Caco-2 (cell line): ENCODE results near the gene ARFGEF2. TPM values are rescaled to one million over a fixed set of nuclear protein-coding genes. Genes with fewer than 3 reads are reported as not detected.

Experiments
- BruUV-seq: library from RNA; stranded (reverse); fragments of 400-500 nt; replicated peaks from 2 replicates; lab custom pipeline; 2021; lab: Mats Ljungman, UMichigan
- CTCF ChIA-PET: fragments of 300-600 bp; sonication (Branson Sonifier 250); formaldehyde crosslinking; loops from one replicate; lab custom pipeline; 2022; ENCODE audit warnings: antibody characterized with exemption; lab: Charles Lee
- POLR2A ChIA-PET: fragments of 300-600 bp; sonication (Branson Sonifier 250); formaldehyde crosslinking; loops from one replicate; lab custom pipeline; 2022; ENCODE audit warnings: antibody characterized with exemption; lab: Charles Lee
- DNase-seq, 2 experiments: peaks; one replicate each; pipeline versions ENCODE4 v3.0.0 to v3.0.0-alpha.2; 2020 to 2022
- H3K27me3 ChIP-seq: replicated peaks from 2 replicates; pipeline ENCODE4 v1.6.0; 2011; ENCODE audit warnings: low read length; ENCODE audit not compliant: control insufficient read depth, insufficient read depth
- H3K36me3 ChIP-seq: 2 replicates; pipeline ENCODE4 v1.5.1; 2011; ENCODE audit warnings: low read length; ENCODE audit not compliant: control insufficient read depth, insufficient read depth
- H3K4me1 ChIP-seq: fragments of 250-450 bp; sonication (Bioruptor Pico); 2 replicates; pipeline ENCODE4 v1.5.1; 2020; ENCODE audit warnings: mild to moderate bottlenecking
- H3K4me3 ChIP-seq: 2 replicates; pipeline ENCODE4 v1.5.1; 2011; ENCODE audit warnings: low read depth, mild to moderate bottlenecking, control low read depth, low read length
- H3K9me3 ChIP-seq: fragments of 250-450 bp; sonication (Bioruptor Pico); 2 replicates; pipeline ENCODE4 v1.5.1; 2020; ENCODE audit warnings: mild to moderate bottlenecking, moderate library complexity
- H3K27ac Mint-ChIP-seq: one replicate; pipeline ENCODE4 v1.8.0; 2022; ENCODE audit warnings: mixed read lengths; ENCODE audit not compliant: unreplicated experiment
- H3K27me3 Mint-ChIP-seq: one replicate; pipeline ENCODE4 v1.8.0; 2022; ENCODE audit warnings: mixed read lengths; ENCODE audit not compliant: insufficient read depth, unreplicated experiment
- H3K36me3 Mint-ChIP-seq: one replicate; pipeline ENCODE4 v1.8.0; 2022; ENCODE audit warnings: mild to moderate bottlenecking, mixed read lengths; ENCODE audit not compliant: insufficient read depth, unreplicated experiment
- H3K4me1 Mint-ChIP-seq: one replicate; pipeline ENCODE4 v1.8.0; 2022; ENCODE audit warnings: low read depth, mixed read lengths; ENCODE audit not compliant: unreplicated experiment
- H3K4me3 Mint-ChIP-seq: one replicate; pipeline ENCODE4 v1.8.0; 2022; ENCODE audit warnings: mild to moderate bottlenecking, moderate library complexity, mixed read lengths; ENCODE audit not compliant: unreplicated experiment
- H3K9me3 Mint-ChIP-seq: one replicate; pipeline ENCODE4 v1.8.0; 2022; ENCODE audit warnings: mixed read lengths; ENCODE audit not compliant: unreplicated experiment
- intact Hi-C: fragments of 100-400 bp; cut with micrococcal nuclease; formaldehyde crosslinking; loops from one replicate; pipeline ENCODE4 v1.10.0; 2022; ENCODE audit not compliant: unreplicated experiment
- total RNA-seq: library from RNA; stranded (reverse); gene quantifications from 2 replicates; pipeline ENCODE4 v1.2.3, GENCODE V29; 2022
- TF ChIP-seq, protein P1 (sequence below), 2 experiments: fragments of 200-600 bp in 1 of 2; IDR thresholded peaks; 1 replicate in 1 of 2; 2 replicates in 1 of 2; pipeline versions ENCODE4 v1.5.1 to v1.8.0; 2011 to 2022; ENCODE audit warnings: antibody characterized with exemption in 1 of 2, control low read depth in 1 of 2, inconsistent platforms in 1 of 2, low read depth in 1 of 2, low read length in 1 of 2, mild to moderate bottlenecking in 1 of 2, moderate library complexity in 1 of 2; ENCODE audit not compliant: insufficient read depth in 1 of 2, severe bottlenecking in 1 of 2, unreplicated experiment in 1 of 2

Gene ARFGEF2
- total RNA-seq, 1 experiment from 2014 or later: 78.8 TPM

GRCh38 chr20:49043000-49043399 lies 121.5 kb downstream of the ARFGEF2 start:
- Mint-ChIP-seq H3K9me3 (no peaks in the 10 kb centered on the region), H3K4me3 (no peak overlapping the region), H3K36me3 (peaks cover 24% of the 10 kb centered on the region), H3K27me3 (no peaks in the 10 kb centered on the region), H3K27ac (no peak overlapping the region), H3K4me1 (peaks cover 20% of the 10 kb centered on the region)
- H3K4me3 ChIP-seq: no peak overlapping the region
- H3K9me3 ChIP-seq: no peaks in the 10 kb centered on the region
- intact Hi-C loops: no loop called here
- no TSS peak for BruUV-seq
- ChIA-PET CTCF (interaction anchor here (0.7 kb wide), 1 partner anchor 1379 kb away, joined by 3 read pairs; no protein-coding TSS in a partner anchor), POLR2A (no interaction called here)
- no peaks in the 10 kb centered on the region for H3K27me3 ChIP-seq
- TF ChIP-seq, protein P1, sequence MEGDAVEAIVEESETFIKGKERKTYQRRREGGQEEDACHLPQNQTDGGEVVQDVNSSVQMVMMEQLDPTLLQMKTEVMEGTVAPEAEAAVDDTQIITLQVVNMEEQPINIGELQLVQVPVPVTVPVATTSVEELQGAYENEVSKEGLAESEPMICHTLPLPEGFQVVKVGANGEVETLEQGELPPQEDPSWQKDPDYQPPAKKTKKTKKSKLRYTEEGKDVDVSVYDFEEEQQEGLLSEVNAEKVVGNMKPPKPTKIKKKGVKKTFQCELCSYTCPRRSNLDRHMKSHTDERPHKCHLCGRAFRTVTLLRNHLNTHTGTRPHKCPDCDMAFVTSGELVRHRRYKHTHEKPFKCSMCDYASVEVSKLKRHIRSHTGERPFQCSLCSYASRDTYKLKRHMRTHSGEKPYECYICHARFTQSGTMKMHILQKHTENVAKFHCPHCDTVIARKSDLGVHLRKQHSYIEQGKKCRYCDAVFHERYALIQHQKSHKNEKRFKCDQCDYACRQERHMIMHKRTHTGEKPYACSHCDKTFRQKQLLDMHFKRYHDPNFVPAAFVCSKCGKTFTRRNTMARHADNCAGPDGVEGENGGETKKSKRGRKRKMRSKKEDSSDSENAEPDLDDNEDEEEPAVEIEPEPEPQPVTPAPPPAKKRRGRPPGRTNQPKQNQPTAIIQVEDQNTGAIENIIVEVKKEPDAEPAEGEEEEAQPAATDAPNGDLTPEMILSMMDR (IDR thresholded peaks at IDR 0.05; ENCODE audit: insufficient read depth in 1 of 2, low read depth in 1 of 2, low read length in 1 of 2, severe bottlenecking in 1 of 2, unreplicated experiment in 1 of 2): no peak
- peaks cover 4% of the 10 kb centered on the region; the same call in 1 of the 2 replicates for H3K4me1 ChIP-seq
- DNase-seq: peak in 1 of 2 experiments; percentile 36
- H3K36me3 ChIP-seq: no peaks in the 10 kb centered on the region

- Histone ChIP-seq H3K36me3 (no peaks in the 10 kb centered on the region), H3K9me3 (no peaks in the 10 kb centered on the region), H3K4me1 (peaks cover 4% of the 10 kb centered on the region; the same call in 1 of the 2 replicates), H3K4me3 (peak overlapping the region; percentile 83), H3K27me3 (no peaks in the 10 kb centered on the region)
- ChIA-PET POLR2A (interaction anchor here (0.5 to 2.3 kb wide), 11 partner anchors 10 to 193 kb away, joined by 3 to 15 read pairs (median 3); partner anchors contain the start of genes ARFGEF2 and DDX27), CTCF (interaction anchor here (0.6 to 1.8 kb wide), 3 partner anchors 17 to 59 kb away, joined by 4 to 7 read pairs (median 5); no protein-coding TSS in a partner anchor)
- intact Hi-C loops: loop anchor here (1.0 to 2.0 kb wide), 2 partner anchors 17 to 174 kb away; partner anchors contain the start of gene DDX27
- DNase-seq: no peak
- H3K4me3 Mint-ChIP-seq: peak overlapping the region; percentile 97
- peaks cover 44% of the 10 kb centered on the region for H3K36me3 Mint-ChIP-seq
- TF ChIP-seq, protein P1 (IDR thresholded peaks at IDR 0.05; ENCODE audit: insufficient read depth in 1 of 2, low read depth in 1 of 2, low read length in 1 of 2, severe bottlenecking in 1 of 2, unreplicated experiment in 1 of 2): no peak
- BruUV-seq: TSS peak; percentile 76
- no peaks in the 10 kb centered on the region for H3K27me3 Mint-ChIP-seq
- H3K4me1 Mint-ChIP-seq: peaks cover 28% of the 10 kb centered on the region
- H3K27ac Mint-ChIP-seq: peak overlapping the region; percentile 100
- no peaks in the 10 kb centered on the region for H3K9me3 Mint-ChIP-seq
Observed at GRCh38 chr20:49045440-49046086, 124.1 kb downstream of the ARFGEF2 start.

DNA sequence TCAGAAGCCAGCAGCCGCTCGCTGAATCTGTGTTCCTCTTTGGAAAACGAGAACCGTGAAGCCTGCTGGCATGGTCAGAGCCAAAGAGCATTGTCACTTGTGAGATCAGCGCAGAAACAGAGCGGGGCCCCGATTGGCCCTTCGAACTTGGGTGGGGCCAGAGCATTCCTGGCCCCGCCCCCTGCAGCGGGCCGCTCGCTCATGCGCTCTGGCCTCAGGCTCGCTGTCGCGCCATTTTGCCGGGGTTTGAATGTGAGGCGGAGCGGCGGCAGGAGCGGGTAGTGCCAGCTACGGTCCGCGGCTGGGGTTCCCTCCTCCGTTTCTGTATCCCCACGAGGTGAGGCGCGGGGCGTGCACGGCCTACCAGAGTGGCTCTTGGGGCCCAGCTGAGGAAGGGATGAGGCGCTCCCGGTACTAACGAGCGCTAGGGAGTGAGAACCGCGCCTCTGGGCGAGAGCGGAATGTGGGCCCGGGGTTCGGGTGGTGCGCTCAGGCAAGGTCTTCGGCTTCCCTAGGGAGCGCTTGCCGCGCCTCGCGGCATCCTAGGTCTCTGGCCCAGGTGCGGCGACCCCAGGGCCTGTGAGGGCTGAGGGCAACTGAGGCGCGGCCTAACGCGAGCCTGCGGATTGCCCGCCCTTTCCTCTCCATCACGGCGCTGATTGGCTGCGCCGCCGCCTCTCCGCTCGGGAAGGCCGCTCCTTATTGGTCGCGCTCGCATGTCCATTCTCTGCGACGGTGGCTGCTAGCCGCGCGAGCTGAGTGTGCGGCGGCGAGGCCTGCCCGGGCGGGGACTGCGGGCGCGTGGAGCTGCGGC lies 124.8 kb downstream of the ARFGEF2 start, which contains the start of gene CSE1L:
CSE1L (plus strand) TSS at position 226 of the 814 bp plus-strand sequence. CDS start 12,152 bp downstream, outside the sequence.
- intact Hi-C loops: loop anchor here (1.0 kb wide), 1 partner anchor 173 kb away; the partner anchor contains the start of gene DDX27
- H3K4me3 ChIP-seq: peak within 1 kb of the TSS; percentile 83
- no peaks in the 10 kb centered on the region; the same call in 1 of the 2 replicates for H3K36me3 ChIP-seq
- Mint-ChIP-seq H3K27ac (peak within 1 kb of the TSS; percentile 100), H3K4me3 (peak within 1 kb of the TSS; percentile 97), H3K9me3 (no peaks in the 10 kb centered on the region), H3K4me1 (peaks cover 28% of the 10 kb centered on the region), H3K36me3 (peaks cover 52% of the 10 kb centered on the region), H3K27me3 (no peaks in the 10 kb centered on the region)
- BruUV-seq: no TSS peak
- ChIA-PET POLR2A (interaction anchor here (0.5 to 2.3 kb wide), 18 partner anchors 8 to 265 kb away, joined by 3 to 15 read pairs (median 3); partner anchors contain the start of genes ARFGEF2, DDX27 and ZNFX1), CTCF (interaction anchor here (0.6 to 1.8 kb wide), 4 partner anchors 17 to 150 kb away, joined by 3 to 7 read pairs (median 4); no protein-coding TSS in a partner anchor)
- TF ChIP-seq, protein P1 (IDR thresholded peaks at IDR 0.05; ENCODE audit: insufficient read depth in 1 of 2, low read depth in 1 of 2, low read length in 1 of 2, severe bottlenecking in 1 of 2, unreplicated experiment in 1 of 2): peak in 1 of 2 experiments; percentile 45
- H3K9me3 ChIP-seq: no peaks in the 10 kb centered on the region
- no peaks in the 10 kb centered on the region for H3K27me3 ChIP-seq
- H3K4me1 ChIP-seq: peaks cover 4% of the 10 kb centered on the region; the same call in 1 of the 2 replicates
- DNase-seq: peak; percentile 99 to 100
